ENCODE results near the gene DCTN4. TPM values are rescaled to one million over a fixed set of nuclear protein-coding genes. Genes with fewer than 3 reads are reported as not detected.

The DCTN4 gene
- total RNA-seq, 1 experiment from 2014 or later: 40.5 TPM

DNA sequence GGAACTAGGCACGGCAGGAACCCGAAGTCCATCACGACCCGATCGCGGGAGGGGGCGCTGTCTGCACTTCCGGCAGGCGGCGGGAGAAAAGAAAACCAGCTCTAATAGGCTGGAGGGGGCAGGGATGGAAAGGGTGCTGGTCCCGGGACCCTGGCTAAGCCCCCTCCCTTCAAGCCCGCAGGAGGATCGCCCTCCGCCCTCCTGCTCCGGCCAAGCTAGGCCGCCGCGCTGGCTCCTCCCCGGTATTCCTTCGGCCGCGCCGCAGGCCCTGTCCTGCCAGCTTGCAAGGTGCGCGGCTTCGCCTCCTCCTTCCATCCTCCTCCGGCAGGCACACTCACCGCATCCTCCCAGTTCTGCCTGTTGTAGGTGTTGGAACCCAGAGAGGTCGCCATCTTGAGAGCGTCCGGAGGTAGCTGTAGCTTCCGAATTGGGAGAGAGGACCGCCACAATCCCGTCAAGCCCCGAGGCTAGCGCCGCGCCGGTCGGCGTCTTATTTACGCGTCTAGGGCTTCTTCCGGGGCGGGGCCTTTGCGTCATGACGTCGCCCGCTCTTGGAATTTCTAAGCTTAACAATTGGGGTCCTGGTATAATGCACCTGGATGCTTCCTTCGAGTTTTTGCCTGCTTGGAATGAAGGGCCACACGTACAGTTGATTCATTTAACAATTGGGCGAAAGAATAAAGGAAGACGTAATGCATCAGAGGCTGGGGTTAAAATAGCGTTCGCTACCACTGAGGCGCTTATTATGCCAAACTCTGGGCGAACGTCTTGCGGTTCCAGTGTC lies 58.0 kb downstream of the DCTN4 start, which contains the start of gene RBM22:
RBM22 (minus strand) TSS at position 469 of the 784 bp plus-strand sequence; CDS start at position 392, 77 bp downstream.
- Histone ChIP-seq H3K9ac (ENCODE audit: low read length) (peak within 1 kb of the TSS; percentile 94), H3K27ac (ENCODE audit: low read length) (peak within 1 kb of the TSS; percentile 52), H3F3A (ENCODE audit: low read length, unreplicated experiment) (no peaks in the 10 kb centered on the region), H2AFZ (ENCODE audit: low read length) (peak within 1 kb of the TSS; percentile 92), H3K4me3 (ENCODE audit: low read length) (peak within 1 kb of the TSS; percentile 88), H3K79me2 (ENCODE audit: low read length) (peaks cover 31% of the 10 kb centered on the region), H3K9me3 (ENCODE audit: low read length) (no peaks in the 10 kb centered on the region), H3K36me3 (ENCODE audit: low read depth, low read length) (peaks cover 27% of the 10 kb centered on the region), H3K9me2 (replicated peaks; ENCODE audit: low read length) (no peaks in the 10 kb centered on the region), H4K20me1 (ENCODE audit: low read length) (0 out of 2 replicates have a peak, but pooled peaks cover 3% of the 10 kb centered on the region), H3K4me1 (ENCODE audit: insufficient read depth, low read length) (peaks cover 17% of the 10 kb centered on the region), H3K4me2 (ENCODE audit: low read length) (peak within 1 kb of the TSS; percentile 80), H3K27me3 (ENCODE audit: low read length) (no peaks in the 10 kb centered on the region)
- POLR2A ChIA-PET (ENCODE audit: unreplicated experiment): interaction anchor here (0.5 to 0.7 kb wide), 6 partner anchors 78 to 829 kb away, joined by 3 to 15 read pairs (median 4); partner anchors contain the start of gene SMIM3
- no peak for TF ChIP-seq EZH2phosphoT487 (IDR thresholded peaks at IDR 0.05; ENCODE audit: borderline replicate concordance, low read length)
- TF ChIP-seq, protein P1, sequence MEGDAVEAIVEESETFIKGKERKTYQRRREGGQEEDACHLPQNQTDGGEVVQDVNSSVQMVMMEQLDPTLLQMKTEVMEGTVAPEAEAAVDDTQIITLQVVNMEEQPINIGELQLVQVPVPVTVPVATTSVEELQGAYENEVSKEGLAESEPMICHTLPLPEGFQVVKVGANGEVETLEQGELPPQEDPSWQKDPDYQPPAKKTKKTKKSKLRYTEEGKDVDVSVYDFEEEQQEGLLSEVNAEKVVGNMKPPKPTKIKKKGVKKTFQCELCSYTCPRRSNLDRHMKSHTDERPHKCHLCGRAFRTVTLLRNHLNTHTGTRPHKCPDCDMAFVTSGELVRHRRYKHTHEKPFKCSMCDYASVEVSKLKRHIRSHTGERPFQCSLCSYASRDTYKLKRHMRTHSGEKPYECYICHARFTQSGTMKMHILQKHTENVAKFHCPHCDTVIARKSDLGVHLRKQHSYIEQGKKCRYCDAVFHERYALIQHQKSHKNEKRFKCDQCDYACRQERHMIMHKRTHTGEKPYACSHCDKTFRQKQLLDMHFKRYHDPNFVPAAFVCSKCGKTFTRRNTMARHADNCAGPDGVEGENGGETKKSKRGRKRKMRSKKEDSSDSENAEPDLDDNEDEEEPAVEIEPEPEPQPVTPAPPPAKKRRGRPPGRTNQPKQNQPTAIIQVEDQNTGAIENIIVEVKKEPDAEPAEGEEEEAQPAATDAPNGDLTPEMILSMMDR (conservative IDR thresholded peaks at IDR 0.05; ENCODE audit: low read depth, low read length): peak; percentile 75
- CTCF ChIA-PET: interaction anchor here (0.6 to 1.1 kb wide), 6 partner anchors 13 to 952 kb away, joined by 3 to 5 read pairs (median 4); no protein-coding TSS in a partner anchor
- BruUV-seq (replicated peaks): no TSS peak
- DNase-seq (peak; percentile 93), ATAC-seq (peak; percentile 92)
- intact Hi-C loops (cut with micrococcal nuclease): loop anchor here (2.0 kb wide), 3 partner anchors 78 to 146 kb away; partner anchors contain the start of genes IRGM and SMIM3

DNA sequence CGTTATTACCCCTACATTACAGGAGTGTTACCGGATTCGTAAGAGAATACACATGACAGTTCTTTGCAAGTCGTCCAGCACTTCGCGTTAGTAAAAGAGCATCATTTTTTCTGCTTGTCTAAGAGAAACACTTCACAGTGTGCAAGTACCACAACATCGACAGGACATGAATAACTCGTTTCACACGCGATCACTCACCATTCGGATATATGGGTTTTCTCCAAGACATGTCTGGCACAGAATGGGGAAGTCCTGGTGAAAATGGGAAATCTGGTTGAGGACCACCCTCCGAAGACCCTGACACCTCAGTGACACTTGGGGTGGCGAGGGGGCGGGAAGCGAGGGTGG lies 58.6 kb downstream of the DCTN4 start:
- DNase-seq: no peak

DNA sequence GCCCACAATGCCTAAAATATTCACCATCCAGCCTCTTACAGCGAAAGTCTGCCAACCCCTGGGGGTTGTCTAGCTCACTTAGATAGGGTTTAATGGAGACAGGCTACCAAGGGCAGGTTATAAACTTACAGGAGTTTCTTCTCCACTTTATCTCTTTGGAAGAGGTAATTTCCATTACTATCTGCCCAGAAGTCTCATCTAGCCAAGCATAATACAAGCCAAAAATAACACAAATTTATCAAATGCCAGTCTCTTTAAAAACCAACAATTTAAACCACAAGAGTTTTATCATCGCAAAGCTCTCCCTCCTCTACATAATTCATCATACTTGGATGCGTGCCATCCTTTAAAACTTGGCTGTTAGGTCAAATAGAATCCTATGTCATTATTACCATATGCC lies 64.2 kb downstream of the DCTN4 start:
- POLR2A ChIA-PET (ENCODE audit: unreplicated experiment): interaction anchor here (0.5 kb wide), 1 partner anchor 54 kb away, joined by 3 read pairs; the partner anchor contains the start of gene SYNPO
- H3K4me2 ChIP-seq (ENCODE audit: low read length): no peak overlapping the region
- intact Hi-C loops (cut with micrococcal nuclease): no loop called here
- 0 out of 2 replicates have a peak, but pooled peaks cover 3% of the 10 kb centered on the region for H4K20me1 ChIP-seq (ENCODE audit: low read length)
- peaks cover 6% of the 10 kb centered on the region for H3K4me1 ChIP-seq (ENCODE audit: insufficient read depth, low read length)
- no peaks in the 10 kb centered on the region for H3F3A ChIP-seq (ENCODE audit: low read length, unreplicated experiment)
- H3K27me3 ChIP-seq (ENCODE audit: low read length): no peaks in the 10 kb centered on the region
- H3K9ac ChIP-seq (ENCODE audit: low read length): no peak overlapping the region
- peaks cover 72% of the 10 kb centered on the region for H3K36me3 ChIP-seq (ENCODE audit: low read depth, low read length)
- H3K4me3 ChIP-seq (ENCODE audit: low read length): no peak overlapping the region
- DNase-seq (peak; percentile 43), ATAC-seq (peak; percentile 43)
- no TSS peak for BruUV-seq (replicated peaks)
- peaks cover 19% of the 10 kb centered on the region for H3K79me2 ChIP-seq (ENCODE audit: low read length)
- TF ChIP-seq, protein P1 (conservative IDR thresholded peaks at IDR 0.05; ENCODE audit: low read depth, low read length): no peak
- TF ChIP-seq EZH2 (IDR thresholded peaks at IDR 0.05; ENCODE audit: low read length, unreplicated experiment) (no peak), EZH2phosphoT487 (IDR thresholded peaks at IDR 0.05; ENCODE audit: borderline replicate concordance, low read length) (no peak)
- H3K9me3 ChIP-seq (ENCODE audit: low read length): no peaks in the 10 kb centered on the region
- CTCF ChIA-PET: no interaction called here
- no peak overlapping the region for H3K27ac ChIP-seq (ENCODE audit: low read length)
- no peaks in the 10 kb centered on the region for H3K9me2 ChIP-seq (replicated peaks; ENCODE audit: low read length)
- H2AFZ ChIP-seq (ENCODE audit: low read length): no peak overlapping the region

More for the DNA sequence above, 58.6 kb downstream of the DCTN4 start:
- peak; percentile 4 for ATAC-seq
- Histone ChIP-seq H4K20me1 (ENCODE audit: low read length) (0 out of 2 replicates have a peak, but pooled peaks cover 3% of the 10 kb centered on the region), H3K4me1 (ENCODE audit: insufficient read depth, low read length) (peaks cover 17% of the 10 kb centered on the region), H3K9me3 (ENCODE audit: low read length) (no peaks in the 10 kb centered on the region), H3K4me2 (ENCODE audit: low read length) (peak overlapping the region; percentile 80), H3K36me3 (ENCODE audit: low read depth, low read length) (peaks cover 33% of the 10 kb centered on the region), H3K9me2 (replicated peaks; ENCODE audit: low read length) (no peaks in the 10 kb centered on the region), H3K79me2 (ENCODE audit: low read length) (peaks cover 31% of the 10 kb centered on the region), H3K27ac (ENCODE audit: low read length) (no peak overlapping the region), H3F3A (ENCODE audit: low read length, unreplicated experiment) (no peaks in the 10 kb centered on the region), H3K27me3 (ENCODE audit: low read length) (no peaks in the 10 kb centered on the region), H2AFZ (ENCODE audit: low read length) (peak overlapping the region; percentile 92), H3K9ac (ENCODE audit: low read length) (peak overlapping the region; percentile 94), H3K4me3 (ENCODE audit: low read length) (peak overlapping the region; percentile 88)
- intact Hi-C loops (cut with micrococcal nuclease): loop anchor here (2.0 kb wide), 3 partner anchors 79 to 147 kb away; partner anchors contain the start of genes IRGM and SMIM3
- POLR2A ChIA-PET (ENCODE audit: unreplicated experiment): interaction anchor here (0.6 to 0.7 kb wide), 4 partner anchors 79 to 829 kb away, joined by 3 to 13 read pairs (median 4); partner anchors contain the start of gene SMIM3
- no peak for TF ChIP-seq EZH2 (IDR thresholded peaks at IDR 0.05; ENCODE audit: low read length, unreplicated experiment)
- no TSS peak for BruUV-seq (replicated peaks)
- CTCF ChIA-PET: interaction anchor here (1.1 kb wide), 1 partner anchor 140 kb away, joined by 5 read pairs; no protein-coding TSS in a partner anchor

All from PC-3 (cell line).